Glutamatergic neuron (in vitro differentiated cells): ENCODE data around the gene GABBR1. TPM values are rescaled to one million over a fixed set of nuclear protein-coding genes. Genes with fewer than 3 reads are reported as not detected.
A peak's percentile ranks its signal among the peaks of the same experiment; 100 is the strongest.

ENCODE experiments used
- DNase-seq: peaks from one replicate; pipeline ENCODE4 v3.0.0; 2022
- H3K27ac Mint-ChIP-seq: one replicate; pipeline ENCODE4 v1.8.0; 2020; ENCODE audit warnings: mild to moderate bottlenecking, mixed read lengths, inconsistent platforms; ENCODE audit not compliant: unreplicated experiment
- H3K27me3 Mint-ChIP-seq: one replicate; pipeline ENCODE4 v1.8.0; 2020; ENCODE audit warnings: mild to moderate bottlenecking, moderate library complexity, mixed read lengths, inconsistent platforms; ENCODE audit not compliant: unreplicated experiment
- H3K36me3 Mint-ChIP-seq: one replicate; pipeline ENCODE4 v1.8.0; 2020; ENCODE audit warnings: mild to moderate bottlenecking, mixed read lengths, inconsistent platforms; ENCODE audit not compliant: unreplicated experiment
- H3K4me1 Mint-ChIP-seq: one replicate; pipeline ENCODE4 v1.8.0; 2020; ENCODE audit warnings: mild to moderate bottlenecking, low read depth, mixed read lengths, inconsistent platforms; ENCODE audit not compliant: unreplicated experiment
- H3K4me3 Mint-ChIP-seq: one replicate; pipeline ENCODE4 v1.8.0; 2020; ENCODE audit warnings: mild to moderate bottlenecking, mixed read lengths, inconsistent platforms; ENCODE audit not compliant: unreplicated experiment
- H3K9me3 Mint-ChIP-seq: one replicate; pipeline ENCODE4 v1.8.0; 2020; ENCODE audit warnings: mild to moderate bottlenecking, moderate library complexity, mixed read lengths, inconsistent platforms; ENCODE audit not compliant: unreplicated experiment
- long read RNA-seq: library from polyadenylated mRNA; unstranded; transcript quantifications from one replicate; pipeline ENCODE4 v2.0.0, GENCODE V29; 2020; ENCODE audit not compliant: unreplicated experiment
- total RNA-seq: library from RNA; stranded (reverse); fragmentation: NEBNext Ultra II Directional; extraction: Animal tissue kit (Norgen Biotek cat#: 25700); gene quantifications from one replicate; pipeline ENCODE4 v1.2.1, GENCODE V29; 2021; ENCODE audit not compliant: unreplicated experiment
- TF ChIP-seq, protein P1 (sequence below): fragments of 200-600 bp; sonication (generic); IDR thresholded peaks from one replicate; pipeline ENCODE4 v1.5.0; 2021; ENCODE audit not compliant: partially characterized antibody, unreplicated experiment

Gene GABBR1
- 158 TPM for total RNA-seq
- long read RNA-seq, partial matches to known transcripts = 2 of 12 reads
- long read RNA-seq, other reads (novel, unspliced or antisense) = 10 of 12 reads

DNA sequence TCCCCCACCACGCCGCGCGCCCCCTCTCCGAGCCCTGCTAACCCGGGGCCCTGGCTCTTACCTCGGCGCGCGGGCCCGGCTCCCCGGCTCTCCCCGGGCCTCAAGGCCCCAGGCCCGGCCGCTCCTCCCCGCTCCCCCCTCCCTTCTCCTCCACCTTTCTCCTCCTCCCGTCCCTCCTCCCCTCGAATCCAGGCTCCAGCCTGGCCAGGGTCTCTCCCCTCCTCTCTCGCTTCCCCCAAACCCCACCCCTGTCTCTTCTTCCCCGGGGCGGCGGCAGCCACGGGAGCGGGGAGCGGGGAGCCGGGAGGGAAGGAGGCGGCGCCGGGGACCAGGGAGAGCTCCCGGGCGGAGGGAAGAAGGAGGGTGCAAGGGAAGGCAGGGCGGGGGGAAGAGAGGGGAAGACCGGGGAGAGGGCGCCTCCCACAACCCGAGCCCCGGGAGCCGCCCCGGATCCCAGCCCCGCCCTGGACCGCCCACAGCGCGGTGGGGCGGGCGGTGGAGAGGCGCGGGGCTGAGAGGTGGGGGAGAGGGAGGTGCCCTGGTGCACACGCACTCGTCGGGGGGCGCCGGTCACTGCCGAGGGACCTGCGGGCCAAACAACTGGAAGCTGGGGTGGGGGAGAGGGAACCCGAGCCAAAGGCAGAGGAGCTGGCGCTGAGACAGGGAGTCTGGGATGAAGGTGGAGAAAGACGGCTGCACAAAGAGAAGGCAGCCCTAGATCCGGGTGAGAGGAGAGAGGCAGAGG, at the start of gene GABBR1:
Gene GABBR1, minus strand, starts transcription at position 395 of the 745 bp plus-strand sequence. CDS start 798 bp downstream, outside the sequence.
- H3K36me3 Mint-ChIP-seq = peaks cover 15% of the 10 kb centered on the region
- TF ChIP-seq, protein P1, sequence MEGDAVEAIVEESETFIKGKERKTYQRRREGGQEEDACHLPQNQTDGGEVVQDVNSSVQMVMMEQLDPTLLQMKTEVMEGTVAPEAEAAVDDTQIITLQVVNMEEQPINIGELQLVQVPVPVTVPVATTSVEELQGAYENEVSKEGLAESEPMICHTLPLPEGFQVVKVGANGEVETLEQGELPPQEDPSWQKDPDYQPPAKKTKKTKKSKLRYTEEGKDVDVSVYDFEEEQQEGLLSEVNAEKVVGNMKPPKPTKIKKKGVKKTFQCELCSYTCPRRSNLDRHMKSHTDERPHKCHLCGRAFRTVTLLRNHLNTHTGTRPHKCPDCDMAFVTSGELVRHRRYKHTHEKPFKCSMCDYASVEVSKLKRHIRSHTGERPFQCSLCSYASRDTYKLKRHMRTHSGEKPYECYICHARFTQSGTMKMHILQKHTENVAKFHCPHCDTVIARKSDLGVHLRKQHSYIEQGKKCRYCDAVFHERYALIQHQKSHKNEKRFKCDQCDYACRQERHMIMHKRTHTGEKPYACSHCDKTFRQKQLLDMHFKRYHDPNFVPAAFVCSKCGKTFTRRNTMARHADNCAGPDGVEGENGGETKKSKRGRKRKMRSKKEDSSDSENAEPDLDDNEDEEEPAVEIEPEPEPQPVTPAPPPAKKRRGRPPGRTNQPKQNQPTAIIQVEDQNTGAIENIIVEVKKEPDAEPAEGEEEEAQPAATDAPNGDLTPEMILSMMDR = no peak
- H3K4me1 Mint-ChIP-seq = peaks cover 25% of the 10 kb centered on the region
- peaks cover 13% of the 10 kb centered on the region for H3K9me3 Mint-ChIP-seq
- DNase-seq = peak; percentile 92
- H3K27me3 Mint-ChIP-seq = peaks cover 19% of the 10 kb centered on the region
- peak within 1 kb of the TSS; percentile 98 for H3K27ac Mint-ChIP-seq
- H3K4me3 Mint-ChIP-seq = peak within 1 kb of the TSS; percentile 95

DNA sequence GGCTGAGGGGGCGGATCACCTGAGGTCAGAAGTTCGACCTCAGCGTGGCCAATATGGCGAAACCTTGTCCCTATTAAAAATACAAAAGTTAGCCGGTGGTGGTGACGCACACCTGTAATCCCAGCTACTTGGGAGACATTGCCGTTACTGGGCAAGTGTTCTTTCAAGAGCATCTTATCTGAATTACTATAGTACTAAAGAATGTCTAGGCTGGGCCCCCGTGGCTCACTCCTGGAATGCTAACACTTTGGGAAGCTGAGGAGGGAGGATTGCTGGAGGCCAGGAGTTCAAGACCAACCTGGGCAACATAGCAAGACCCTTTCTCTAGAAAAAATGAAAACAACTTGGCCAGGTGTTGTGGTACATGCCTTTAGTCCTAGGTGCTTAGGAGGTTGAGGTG, 48.8 kb upstream of the GABBR1 start:
- peaks cover 3% of the 10 kb centered on the region for H3K9me3 Mint-ChIP-seq

DNA sequence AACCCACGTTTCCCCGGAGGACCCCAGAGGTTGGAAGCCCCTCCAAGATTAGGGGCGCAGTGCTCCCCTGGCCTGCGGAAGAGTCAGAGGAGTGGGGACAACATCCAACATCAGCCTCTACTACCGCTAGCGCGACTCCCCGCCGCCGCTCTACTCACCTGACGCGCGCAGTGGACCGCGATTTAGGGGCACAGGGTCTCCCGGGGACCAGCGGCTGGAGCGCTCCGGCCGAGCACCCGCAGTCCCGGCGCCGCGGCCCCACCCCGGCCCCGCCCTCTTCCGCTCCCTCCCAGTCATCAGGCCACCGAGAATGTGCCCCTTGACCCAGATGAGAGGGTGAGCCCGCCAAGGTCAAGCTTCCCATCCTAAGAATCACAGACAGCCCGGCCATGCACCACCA, 47.9 kb upstream of the GABBR1 start, which contains the start of gene ZFP57:
Gene ZFP57, minus strand, starts transcription at position 249 of the 400 bp plus-strand sequence. CDS start 4,149 bp downstream, outside the sequence.
- TF ChIP-seq, protein P1 = no peak
- Mint-ChIP-seq H3K27me3 (peaks cover 2% of the 10 kb centered on the region), H3K27ac (no peak within 1 kb of the TSS)

More for the DNA sequence above, 48.8 kb upstream of the GABBR1 start:
- Mint-ChIP-seq H3K27me3 (peaks cover 2% of the 10 kb centered on the region), H3K27ac (no peak overlapping the region), H3K36me3 (no peaks in the 10 kb centered on the region), H3K4me1 (no peaks in the 10 kb centered on the region), H3K4me3 (no peak overlapping the region)
- no peak for DNase-seq
- TF ChIP-seq, protein P1 = no peak

DNA sequence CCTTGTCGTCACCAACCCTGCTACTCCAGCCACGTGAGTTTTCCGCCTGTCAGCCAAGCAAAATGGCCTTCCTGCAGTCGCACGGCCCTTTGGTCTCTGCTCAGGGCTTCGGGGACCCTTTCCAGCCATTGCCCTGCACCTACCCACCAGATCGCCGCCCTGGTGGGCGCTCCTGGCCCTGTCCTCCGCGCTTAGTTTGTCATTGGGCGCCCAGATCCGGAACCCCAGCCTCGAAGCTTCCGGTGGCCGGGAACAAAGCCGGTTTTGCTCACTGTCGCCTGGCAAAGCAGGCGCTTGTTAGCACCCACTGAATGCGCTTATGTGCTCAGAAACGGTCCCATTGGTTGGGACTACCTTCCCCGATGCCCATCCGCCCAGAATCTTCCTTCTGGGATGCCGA, 47.4 kb upstream of the GABBR1 start:
- Mint-ChIP-seq H3K4me1 (no peaks in the 10 kb centered on the region), H3K36me3 (no peaks in the 10 kb centered on the region), H3K27ac (no peak overlapping the region), H3K9me3 (peaks cover 2% of the 10 kb centered on the region), H3K4me3 (no peak overlapping the region), H3K27me3 (peaks cover 2% of the 10 kb centered on the region)
- TF ChIP-seq, protein P1 = no peak
- no peak for DNase-seq

More for the DNA sequence above, 47.9 kb upstream of the GABBR1 start, which contains the start of gene ZFP57:
- Mint-ChIP-seq H3K9me3 (peaks cover 3% of the 10 kb centered on the region), H3K36me3 (no peaks in the 10 kb centered on the region), H3K4me1 (no peaks in the 10 kb centered on the region), H3K4me3 (no peak within 1 kb of the TSS)
- DNase-seq = no peak

DNA sequence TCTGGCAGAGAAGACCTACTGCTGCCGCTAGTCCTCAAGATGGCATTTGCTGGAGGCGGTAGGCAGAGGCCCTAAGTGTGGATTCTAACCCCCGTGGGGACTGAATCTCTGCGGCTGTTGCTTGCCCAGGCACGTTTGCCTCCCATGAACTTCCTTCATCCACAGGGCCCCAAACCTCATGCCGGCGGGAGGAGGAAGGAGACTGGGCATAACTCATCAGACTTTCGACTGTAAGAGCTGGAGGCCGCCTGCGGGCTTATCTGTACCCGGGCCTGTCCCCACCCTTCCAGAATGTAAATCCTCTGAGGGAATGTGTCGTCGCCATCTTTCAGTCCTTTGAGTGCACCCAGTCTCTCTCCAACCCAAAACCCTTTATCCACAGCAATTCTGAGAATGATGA, 47.0 kb upstream of the GABBR1 start:
- Mint-ChIP-seq H3K9me3 (no peaks in the 10 kb centered on the region), H3K4me3 (no peak overlapping the region), H3K36me3 (no peaks in the 10 kb centered on the region), H3K27ac (no peak overlapping the region), H3K4me1 (no peaks in the 10 kb centered on the region), H3K27me3 (peaks cover 2% of the 10 kb centered on the region)
- TF ChIP-seq, protein P1 = no peak
- no peak for DNase-seq
